ENCODE data around the gene ADARB2. TPM values are rescaled to one million over a fixed set of nuclear protein-coding genes. Genes with fewer than 3 reads are reported as not detected.

ADARB2 gene
- total RNA-seq, 1 donor from 2014 or later: 0.80 TPM

- intact Hi-C loops (cut with DNase I): no loop called here
- Histone ChIP-seq H3K27me3 (ENCODE audit: low read depth) (no peaks in the 10 kb centered on the region), H3K9me3 (no peaks in the 10 kb centered on the region), H3K36me3 (no peaks in the 10 kb centered on the region), H3K4me3 (no peak overlapping the region), H3K27ac (no peak overlapping the region), H3K4me1 (no peaks in the 10 kb centered on the region)
- no peak for DNase-seq
- TF ChIP-seq, protein P1, sequence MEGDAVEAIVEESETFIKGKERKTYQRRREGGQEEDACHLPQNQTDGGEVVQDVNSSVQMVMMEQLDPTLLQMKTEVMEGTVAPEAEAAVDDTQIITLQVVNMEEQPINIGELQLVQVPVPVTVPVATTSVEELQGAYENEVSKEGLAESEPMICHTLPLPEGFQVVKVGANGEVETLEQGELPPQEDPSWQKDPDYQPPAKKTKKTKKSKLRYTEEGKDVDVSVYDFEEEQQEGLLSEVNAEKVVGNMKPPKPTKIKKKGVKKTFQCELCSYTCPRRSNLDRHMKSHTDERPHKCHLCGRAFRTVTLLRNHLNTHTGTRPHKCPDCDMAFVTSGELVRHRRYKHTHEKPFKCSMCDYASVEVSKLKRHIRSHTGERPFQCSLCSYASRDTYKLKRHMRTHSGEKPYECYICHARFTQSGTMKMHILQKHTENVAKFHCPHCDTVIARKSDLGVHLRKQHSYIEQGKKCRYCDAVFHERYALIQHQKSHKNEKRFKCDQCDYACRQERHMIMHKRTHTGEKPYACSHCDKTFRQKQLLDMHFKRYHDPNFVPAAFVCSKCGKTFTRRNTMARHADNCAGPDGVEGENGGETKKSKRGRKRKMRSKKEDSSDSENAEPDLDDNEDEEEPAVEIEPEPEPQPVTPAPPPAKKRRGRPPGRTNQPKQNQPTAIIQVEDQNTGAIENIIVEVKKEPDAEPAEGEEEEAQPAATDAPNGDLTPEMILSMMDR (IDR thresholded peaks at IDR 0.05): no peak
- no peak for ATAC-seq
Observed at GRCh38 chr10:1524540-1524939, 212.8 kb downstream of the ADARB2 start.

DNA sequence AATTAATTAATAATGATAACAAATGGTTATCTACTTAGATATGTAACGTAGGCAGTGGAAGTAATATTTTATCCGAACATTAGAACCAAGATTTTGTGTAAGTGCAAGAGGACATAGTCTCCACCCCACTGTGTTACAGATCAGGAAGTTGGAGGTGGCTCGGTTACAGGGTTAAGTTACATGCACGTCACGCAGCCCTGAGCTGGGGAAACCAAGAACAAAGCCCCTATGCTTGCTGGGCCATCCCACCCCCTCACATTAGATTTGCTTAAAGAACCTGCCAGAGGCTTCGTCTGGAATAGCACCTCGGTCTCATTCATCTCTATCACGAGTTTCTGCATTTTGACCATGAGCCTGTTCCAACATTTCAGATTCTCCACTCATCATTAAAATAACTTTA is 214.1 kb downstream of the ADARB2 start:
- Histone ChIP-seq H3K9me3 (no peaks in the 10 kb centered on the region), H3K27me3 (ENCODE audit: low read depth) (no peaks in the 10 kb centered on the region), H3K4me1 (no peaks in the 10 kb centered on the region), H3K27ac (no peak overlapping the region), H3K4me3 (no peak overlapping the region), H3K36me3 (no peaks in the 10 kb centered on the region)
- TF ChIP-seq, protein P1 (IDR thresholded peaks at IDR 0.05): no peak
- ATAC-seq (no peak), DNase-seq (no peak)
- intact Hi-C loops (cut with DNase I): no loop called here

DNA sequence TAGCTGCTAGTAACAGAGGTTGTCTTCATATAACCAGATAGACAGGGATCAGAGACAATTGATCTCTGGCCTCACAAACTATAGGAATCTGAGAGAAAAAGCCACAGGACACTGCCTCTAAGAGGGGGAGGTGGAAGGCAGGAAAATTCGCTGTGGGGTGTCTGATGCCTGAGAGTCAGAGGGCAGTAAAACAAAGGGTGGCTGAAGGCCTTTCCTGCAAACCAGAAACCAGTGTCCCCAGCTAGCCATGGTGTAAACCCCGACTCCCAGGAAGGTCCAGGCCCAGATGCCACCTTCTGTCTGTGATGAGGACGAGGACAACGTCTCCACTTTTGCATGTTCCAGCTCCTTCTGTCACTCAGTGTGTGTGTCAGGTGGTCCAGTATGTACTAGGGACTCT is 215.1 kb downstream of the ADARB2 start:
- no peak for ATAC-seq
- H3K27me3 ChIP-seq (ENCODE audit: low read depth): no peaks in the 10 kb centered on the region
- H3K36me3 ChIP-seq: no peaks in the 10 kb centered on the region
- no peak overlapping the region for H3K4me3 ChIP-seq
- TF ChIP-seq, protein P1 (IDR thresholded peaks at IDR 0.05): no peak
- intact Hi-C loops (cut with DNase I): no loop called here
- H3K27ac ChIP-seq: no peak overlapping the region
- H3K9me3 ChIP-seq: no peaks in the 10 kb centered on the region
- no peaks in the 10 kb centered on the region for H3K4me1 ChIP-seq
- no peak for DNase-seq

GRCh38 chr10:1521741-1522140 is 215.6 kb downstream of the ADARB2 start:
- intact Hi-C loops (cut with DNase I): no loop called here
- TF ChIP-seq, protein P1 (IDR thresholded peaks at IDR 0.05): no peak
- DNase-seq (no peak), ATAC-seq (no peak)
- no peaks in the 10 kb centered on the region for H3K9me3 ChIP-seq
- no peaks in the 10 kb centered on the region for H3K36me3 ChIP-seq
- no peak overlapping the region for H3K27ac ChIP-seq
- H3K27me3 ChIP-seq (ENCODE audit: low read depth): no peaks in the 10 kb centered on the region
- H3K4me1 ChIP-seq: no peaks in the 10 kb centered on the region
- no peak overlapping the region for H3K4me3 ChIP-seq

GRCh38 chr10:1520909-1521565 is 216.3 kb downstream of the ADARB2 start:
- intact Hi-C loops (cut with DNase I): no loop called here
- TF ChIP-seq, protein P1 (IDR thresholded peaks at IDR 0.05): no peak
- H3K27me3 ChIP-seq (ENCODE audit: low read depth): no peaks in the 10 kb centered on the region
- DNase-seq: no peak
- no peaks in the 10 kb centered on the region for H3K9me3 ChIP-seq
- no peaks in the 10 kb centered on the region for H3K4me1 ChIP-seq
- no peak overlapping the region for H3K27ac ChIP-seq
- H3K4me3 ChIP-seq: no peak overlapping the region
- ATAC-seq: no peak
- no peaks in the 10 kb centered on the region for H3K36me3 ChIP-seq
